ENCODE results near the gene SIM2.

GRCh38 chr21:36717976-36718375 is 19.1 kb downstream of the SIM2 start:
- no peak for TF ChIP-seq EZH2 (IDR thresholded peaks at IDR 0.05; ENCODE audit: insufficient read depth, low read length)
- TF ChIP-seq CTCF (IDR thresholded peaks at IDR 0.05; ENCODE audit: insufficient read depth, low read depth, low read length) = no peak

Data from astrocyte (in vitro differentiated cells and primary cell).